ENCODE measurements around the gene AHCYL2.

DNA sequence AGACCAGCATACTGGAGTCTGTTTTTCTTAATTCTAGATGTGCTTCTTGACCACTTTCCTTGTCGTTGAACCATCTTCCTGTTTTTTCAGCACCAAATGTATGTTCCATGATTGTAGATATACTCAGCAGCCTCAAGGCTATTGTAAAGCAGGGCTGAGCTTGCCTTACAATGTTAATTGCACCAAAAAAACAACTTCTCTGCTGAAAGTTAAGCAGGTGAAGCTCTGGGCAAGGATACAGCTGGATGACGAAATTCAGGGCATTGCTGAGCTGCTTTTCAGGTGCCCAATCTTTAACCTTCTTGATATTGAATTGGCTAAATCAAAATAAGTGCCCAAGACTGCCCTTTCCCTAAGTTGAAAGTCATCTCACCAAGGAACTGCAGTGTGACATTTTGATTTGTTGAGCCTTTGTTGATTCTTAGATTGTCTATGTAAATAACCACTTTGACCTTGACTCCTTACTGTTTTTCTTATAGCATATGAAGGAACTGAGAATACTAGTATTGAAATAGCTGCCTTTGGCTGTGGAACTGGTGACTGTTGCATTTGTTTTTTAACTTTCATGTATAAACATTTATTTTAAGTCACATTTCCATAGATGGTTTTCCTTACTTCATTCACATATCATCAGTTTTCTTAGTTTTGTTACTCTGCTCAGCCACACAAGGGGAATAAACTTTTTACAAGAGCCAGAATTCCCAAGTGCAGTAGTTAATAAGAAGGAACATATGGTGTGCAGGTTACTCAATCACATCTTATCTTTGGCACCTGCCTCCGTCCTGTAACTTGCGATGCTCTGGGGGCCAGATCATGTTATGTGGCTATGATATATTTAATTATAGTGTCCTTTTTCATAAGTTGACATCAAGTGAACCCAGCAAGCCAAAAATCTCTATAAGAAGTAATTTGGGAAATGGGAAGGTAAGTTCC lies 3.1 kb downstream of the AHCYL2 start:
- TF ChIP-seq POLR2AphosphoS5 (IDR thresholded peaks at IDR 0.05; ENCODE audit: low read depth) = no peak
- TF ChIP-seq, protein P1, sequence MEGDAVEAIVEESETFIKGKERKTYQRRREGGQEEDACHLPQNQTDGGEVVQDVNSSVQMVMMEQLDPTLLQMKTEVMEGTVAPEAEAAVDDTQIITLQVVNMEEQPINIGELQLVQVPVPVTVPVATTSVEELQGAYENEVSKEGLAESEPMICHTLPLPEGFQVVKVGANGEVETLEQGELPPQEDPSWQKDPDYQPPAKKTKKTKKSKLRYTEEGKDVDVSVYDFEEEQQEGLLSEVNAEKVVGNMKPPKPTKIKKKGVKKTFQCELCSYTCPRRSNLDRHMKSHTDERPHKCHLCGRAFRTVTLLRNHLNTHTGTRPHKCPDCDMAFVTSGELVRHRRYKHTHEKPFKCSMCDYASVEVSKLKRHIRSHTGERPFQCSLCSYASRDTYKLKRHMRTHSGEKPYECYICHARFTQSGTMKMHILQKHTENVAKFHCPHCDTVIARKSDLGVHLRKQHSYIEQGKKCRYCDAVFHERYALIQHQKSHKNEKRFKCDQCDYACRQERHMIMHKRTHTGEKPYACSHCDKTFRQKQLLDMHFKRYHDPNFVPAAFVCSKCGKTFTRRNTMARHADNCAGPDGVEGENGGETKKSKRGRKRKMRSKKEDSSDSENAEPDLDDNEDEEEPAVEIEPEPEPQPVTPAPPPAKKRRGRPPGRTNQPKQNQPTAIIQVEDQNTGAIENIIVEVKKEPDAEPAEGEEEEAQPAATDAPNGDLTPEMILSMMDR (IDR thresholded peaks at IDR 0.05; ENCODE audit: insufficient read depth, low read length) = no peak
- TF ChIP-seq, protein P2, sequence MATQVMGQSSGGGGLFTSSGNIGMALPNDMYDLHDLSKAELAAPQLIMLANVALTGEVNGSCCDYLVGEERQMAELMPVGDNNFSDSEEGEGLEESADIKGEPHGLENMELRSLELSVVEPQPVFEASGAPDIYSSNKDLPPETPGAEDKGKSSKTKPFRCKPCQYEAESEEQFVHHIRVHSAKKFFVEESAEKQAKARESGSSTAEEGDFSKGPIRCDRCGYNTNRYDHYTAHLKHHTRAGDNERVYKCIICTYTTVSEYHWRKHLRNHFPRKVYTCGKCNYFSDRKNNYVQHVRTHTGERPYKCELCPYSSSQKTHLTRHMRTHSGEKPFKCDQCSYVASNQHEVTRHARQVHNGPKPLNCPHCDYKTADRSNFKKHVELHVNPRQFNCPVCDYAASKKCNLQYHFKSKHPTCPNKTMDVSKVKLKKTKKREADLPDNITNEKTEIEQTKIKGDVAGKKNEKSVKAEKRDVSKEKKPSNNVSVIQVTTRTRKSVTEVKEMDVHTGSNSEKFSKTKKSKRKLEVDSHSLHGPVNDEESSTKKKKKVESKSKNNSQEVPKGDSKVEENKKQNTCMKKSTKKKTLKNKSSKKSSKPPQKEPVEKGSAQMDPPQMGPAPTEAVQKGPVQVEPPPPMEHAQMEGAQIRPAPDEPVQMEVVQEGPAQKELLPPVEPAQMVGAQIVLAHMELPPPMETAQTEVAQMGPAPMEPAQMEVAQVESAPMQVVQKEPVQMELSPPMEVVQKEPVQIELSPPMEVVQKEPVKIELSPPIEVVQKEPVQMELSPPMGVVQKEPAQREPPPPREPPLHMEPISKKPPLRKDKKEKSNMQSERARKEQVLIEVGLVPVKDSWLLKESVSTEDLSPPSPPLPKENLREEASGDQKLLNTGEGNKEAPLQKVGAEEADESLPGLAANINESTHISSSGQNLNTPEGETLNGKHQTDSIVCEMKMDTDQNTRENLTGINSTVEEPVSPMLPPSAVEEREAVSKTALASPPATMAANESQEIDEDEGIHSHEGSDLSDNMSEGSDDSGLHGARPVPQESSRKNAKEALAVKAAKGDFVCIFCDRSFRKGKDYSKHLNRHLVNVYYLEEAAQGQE (IDR thresholded peaks at IDR 0.05; ENCODE audit: insufficient replicate concordance, low read depth) = no peak
- TF ChIP-seq SPI1 (IDR thresholded peaks at IDR 0.05; ENCODE audit: borderline replicate concordance, low read depth) = no peak
- no peak for TF ChIP-seq GABPA (IDR thresholded peaks at IDR 0.05; ENCODE audit: low read depth)
